SK-N-SH treated with all-trans-retinoic acid at 6 μM for 48 hours (cell line): ENCODE measurements around the gene CWC27.
A peak's percentile ranks its signal among the peaks of the same experiment; 100 is the strongest.
"Not testable (repeated sequence)": the region's sequence is repeated elsewhere in the genome, so short reads cannot be mapped to it uniquely, and the experiment has no call there.

ENCODE experiments used
- ATAC-seq: fragments of 200-7000 bp; cut with Tn5 transposase; 3 replicates; pipeline ENCODE4 v1.9.1; 2020; ENCODE audit warnings: mild to moderate bottlenecking, moderate library complexity
- ARNTL ChIP-seq: fragments of 450-650 bp; formaldehyde crosslinking; IDR thresholded peaks from 2 replicates; pipeline ENCODE4 v1.5.0; 2020; ENCODE audit warnings: low read depth, mild to moderate bottlenecking, moderate library complexity, borderline replicate concordance
- ESRRG ChIP-seq: fragments of 250-450 bp; sonication (Bioruptor Pico); IDR thresholded peaks from 2 replicates; pipeline ENCODE4 v1.6.1; 2021; ENCODE audit warnings: mild to moderate bottlenecking
- GLIS3 ChIP-seq: fragments of 250-450 bp; sonication (Bioruptor Pico); IDR thresholded peaks from 2 replicates; pipeline ENCODE4 v1.5.0; 2020; ENCODE audit warnings: mild to moderate bottlenecking, moderate library complexity
- OSR1 ChIP-seq: fragments of 250-450 bp; sonication (Bioruptor Pico); IDR thresholded peaks from 2 replicates; pipeline ENCODE4 v1.8.0; 2022; ENCODE audit warnings: moderate library complexity, mild to moderate bottlenecking, inconsistent platforms
- PPARA ChIP-seq: fragments of 250-450 bp; sonication (Bioruptor Pico); IDR thresholded peaks from 2 replicates; pipeline ENCODE4 v1.5.0; 2020; ENCODE audit warnings: mild to moderate bottlenecking, borderline replicate concordance
- RARB ChIP-seq: fragments of 250-450 bp; sonication (Bioruptor Pico); IDR thresholded peaks from 2 replicates; pipeline ENCODE4 v1.8.0; 2021; ENCODE audit warnings: mild to moderate bottlenecking, moderate library complexity
- TCF4 ChIP-seq: fragments of 250-450 bp; sonication (Bioruptor Pico); IDR thresholded peaks from 2 replicates; pipeline ENCODE4 v1.8.0; 2021; ENCODE audit warnings: mild to moderate bottlenecking, moderate library complexity, borderline replicate concordance
- TOX ChIP-seq: fragments of 250-450 bp; sonication (Bioruptor Pico); IDR thresholded peaks from 2 replicates; pipeline ENCODE4 v1.8.0; 2021; ENCODE audit warnings: mild to moderate bottlenecking, moderate library complexity, borderline replicate concordance
- ZC3H10 ChIP-seq: fragments of 250-450 bp; sonication (Bioruptor Pico); IDR thresholded peaks from 2 replicates; pipeline ENCODE4 v1.5.1; 2021; ENCODE audit warnings: mild to moderate bottlenecking, moderate library complexity
- ZFP3 ChIP-seq: fragments of 250-450 bp; sonication (Bioruptor Pico); IDR thresholded peaks from 2 replicates; pipeline ENCODE4 v1.5.0; 2020; ENCODE audit warnings: mild to moderate bottlenecking, moderate library complexity
- ZFP30 ChIP-seq: fragments of 450-650 bp; formaldehyde crosslinking; IDR thresholded peaks from 2 replicates; pipeline ENCODE4 v1.5.0; 2022; ENCODE audit warnings: mild to moderate bottlenecking, moderate library complexity
- ZNF565 ChIP-seq: fragments of 450-650 bp; formaldehyde crosslinking; conservative IDR thresholded peaks from 2 replicates; pipeline ENCODE4 v1.5.0; 2020; ENCODE audit warnings: low read depth, mild to moderate bottlenecking, moderate library complexity
- ZNF70 ChIP-seq: fragments of 450-650 bp; formaldehyde crosslinking; IDR thresholded peaks from 2 replicates; pipeline ENCODE4 v1.5.0; 2020; ENCODE audit warnings: mild to moderate bottlenecking, moderate library complexity
- ZNF8 ChIP-seq: fragments of 450-650 bp; formaldehyde crosslinking; IDR thresholded peaks from 2 replicates; pipeline ENCODE4 v1.5.0; 2020; ENCODE audit warnings: mild to moderate bottlenecking, moderate library complexity
- TF ChIP-seq, protein P1 (sequence below): fragments of 250-450 bp; sonication (Bioruptor Pico); IDR thresholded peaks from 2 replicates; pipeline ENCODE4 v1.8.0; 2021; ENCODE audit warnings: low read depth, mild to moderate bottlenecking, moderate library complexity, borderline replicate concordance
- TF ChIP-seq, protein P2 (sequence below): fragments of 250-450 bp; sonication (Bioruptor Pico); IDR thresholded peaks from 2 replicates; pipeline ENCODE4 v1.5.0; 2020; ENCODE audit warnings: mild to moderate bottlenecking, moderate library complexity
- TF ChIP-seq, protein P3 (sequence below): fragments of 250-450 bp; sonication (Bioruptor Pico); IDR thresholded peaks from 2 replicates; pipeline ENCODE4 v1.5.1; 2020; ENCODE audit warnings: low read depth, mild to moderate bottlenecking, moderate library complexity
- TF ChIP-seq, protein P4 (sequence below): fragments of 250-450 bp; sonication (Bioruptor Pico); IDR thresholded peaks from 2 replicates; pipeline ENCODE4 v1.8.0; 2020; ENCODE audit warnings: mild to moderate bottlenecking, moderate library complexity, borderline replicate concordance
- TF ChIP-seq, protein P5 (sequence below): fragments of 250-450 bp; sonication (Bioruptor Pico); IDR thresholded peaks from 2 replicates; pipeline ENCODE4 v1.5.1; 2021; ENCODE audit warnings: mild to moderate bottlenecking, moderate library complexity

Gene CWC27

DNA sequence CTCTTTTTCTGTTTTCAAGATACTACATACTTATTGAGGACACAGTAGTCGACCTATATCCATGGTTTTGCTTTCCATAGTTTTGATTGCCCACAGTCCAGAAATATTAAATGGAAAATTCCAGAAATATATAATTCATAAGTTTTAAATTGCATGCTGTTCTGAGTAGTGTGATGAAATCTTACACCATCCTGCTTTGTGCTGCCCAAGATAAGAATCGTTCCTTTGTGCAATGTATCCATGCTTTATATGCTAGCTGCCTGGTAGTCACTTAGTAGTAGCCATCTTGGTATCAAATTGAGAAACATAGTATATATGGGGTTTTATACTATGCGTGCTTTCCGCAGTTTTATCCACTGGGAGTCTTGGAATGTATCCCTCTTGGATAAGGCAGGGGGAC, 59.0 kb downstream of the CWC27 start:
- TF ChIP-seq RARB = no peak
- no peak for TF ChIP-seq ZFP30 (CRISPR knock-in tag)
- TF ChIP-seq, protein P1, sequence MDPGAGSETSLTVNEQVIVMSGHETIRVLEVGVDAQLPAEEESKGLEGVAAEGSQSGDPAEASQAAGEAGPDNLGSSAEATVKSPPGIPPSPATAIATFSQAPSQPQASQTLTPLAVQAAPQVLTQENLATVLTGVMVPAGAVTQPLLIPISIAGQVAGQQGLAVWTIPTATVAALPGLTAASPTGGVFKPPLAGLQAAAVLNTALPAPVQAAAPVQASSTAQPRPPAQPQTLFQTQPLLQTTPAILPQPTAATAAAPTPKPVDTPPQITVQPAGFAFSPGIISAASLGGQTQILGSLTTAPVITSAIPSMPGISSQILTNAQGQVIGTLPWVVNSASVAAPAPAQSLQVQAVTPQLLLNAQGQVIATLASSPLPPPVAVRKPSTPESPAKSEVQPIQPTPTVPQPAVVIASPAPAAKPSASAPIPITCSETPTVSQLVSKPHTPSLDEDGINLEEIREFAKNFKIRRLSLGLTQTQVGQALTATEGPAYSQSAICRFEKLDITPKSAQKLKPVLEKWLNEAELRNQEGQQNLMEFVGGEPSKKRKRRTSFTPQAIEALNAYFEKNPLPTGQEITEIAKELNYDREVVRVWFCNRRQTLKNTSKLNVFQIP = no peak
- TF ChIP-seq PPARA (CRISPR knock-in tag) = no peak
- TF ChIP-seq ZNF565 (CRISPR knock-in tag) = no peak
- no peak for TF ChIP-seq ZNF8 (CRISPR knock-in tag)
- no peak for TF ChIP-seq ESRRG (CRISPR knock-in tag)
- no peak for TF ChIP-seq ARNTL
- TF ChIP-seq ZFP3 = no peak
- TF ChIP-seq TOX (CRISPR knock-in tag) = no peak
- TF ChIP-seq, protein P2, sequence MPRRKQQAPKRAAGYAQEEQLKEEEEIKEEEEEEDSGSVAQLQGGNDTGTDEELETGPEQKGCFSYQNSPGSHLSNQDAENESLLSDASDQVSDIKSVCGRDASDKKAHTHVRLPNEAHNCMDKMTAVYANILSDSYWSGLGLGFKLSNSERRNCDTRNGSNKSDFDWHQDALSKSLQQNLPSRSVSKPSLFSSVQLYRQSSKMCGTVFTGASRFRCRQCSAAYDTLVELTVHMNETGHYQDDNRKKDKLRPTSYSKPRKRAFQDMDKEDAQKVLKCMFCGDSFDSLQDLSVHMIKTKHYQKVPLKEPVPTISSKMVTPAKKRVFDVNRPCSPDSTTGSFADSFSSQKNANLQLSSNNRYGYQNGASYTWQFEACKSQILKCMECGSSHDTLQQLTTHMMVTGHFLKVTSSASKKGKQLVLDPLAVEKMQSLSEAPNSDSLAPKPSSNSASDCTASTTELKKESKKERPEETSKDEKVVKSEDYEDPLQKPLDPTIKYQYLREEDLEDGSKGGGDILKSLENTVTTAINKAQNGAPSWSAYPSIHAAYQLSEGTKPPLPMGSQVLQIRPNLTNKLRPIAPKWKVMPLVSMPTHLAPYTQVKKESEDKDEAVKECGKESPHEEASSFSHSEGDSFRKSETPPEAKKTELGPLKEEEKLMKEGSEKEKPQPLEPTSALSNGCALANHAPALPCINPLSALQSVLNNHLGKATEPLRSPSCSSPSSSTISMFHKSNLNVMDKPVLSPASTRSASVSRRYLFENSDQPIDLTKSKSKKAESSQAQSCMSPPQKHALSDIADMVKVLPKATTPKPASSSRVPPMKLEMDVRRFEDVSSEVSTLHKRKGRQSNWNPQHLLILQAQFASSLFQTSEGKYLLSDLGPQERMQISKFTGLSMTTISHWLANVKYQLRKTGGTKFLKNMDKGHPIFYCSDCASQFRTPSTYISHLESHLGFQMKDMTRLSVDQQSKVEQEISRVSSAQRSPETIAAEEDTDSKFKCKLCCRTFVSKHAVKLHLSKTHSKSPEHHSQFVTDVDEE (CRISPR knock-in tag) = no peak
- TF ChIP-seq OSR1 (CRISPR knock-in tag) = no peak
- no peak for TF ChIP-seq ZNF70 (CRISPR knock-in tag)
- no peak for ATAC-seq

DNA sequence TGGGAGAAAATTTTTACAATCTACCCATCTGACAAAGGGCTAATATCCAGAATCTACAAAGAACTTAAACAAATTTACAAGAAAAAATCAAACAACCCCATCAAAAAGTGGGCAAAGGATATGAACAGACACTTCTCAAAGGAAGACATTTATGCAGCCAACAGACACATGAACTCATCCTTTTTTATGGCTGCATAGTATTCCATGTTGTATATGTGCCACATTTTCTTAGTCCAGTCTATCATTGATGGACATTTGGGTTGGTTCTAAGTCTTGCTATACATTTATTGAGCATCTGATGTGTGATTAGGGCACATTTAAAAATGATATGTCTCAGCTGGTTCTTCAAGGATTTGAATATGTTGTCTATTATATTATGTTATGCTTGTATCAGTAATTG, 61.9 kb downstream of the CWC27 start:
- TF ChIP-seq ZNF8 (CRISPR knock-in tag) = peak; percentile 58; the same call in 1 of the 2 replicates
- ATAC-seq = not testable (repeated sequence)

DNA sequence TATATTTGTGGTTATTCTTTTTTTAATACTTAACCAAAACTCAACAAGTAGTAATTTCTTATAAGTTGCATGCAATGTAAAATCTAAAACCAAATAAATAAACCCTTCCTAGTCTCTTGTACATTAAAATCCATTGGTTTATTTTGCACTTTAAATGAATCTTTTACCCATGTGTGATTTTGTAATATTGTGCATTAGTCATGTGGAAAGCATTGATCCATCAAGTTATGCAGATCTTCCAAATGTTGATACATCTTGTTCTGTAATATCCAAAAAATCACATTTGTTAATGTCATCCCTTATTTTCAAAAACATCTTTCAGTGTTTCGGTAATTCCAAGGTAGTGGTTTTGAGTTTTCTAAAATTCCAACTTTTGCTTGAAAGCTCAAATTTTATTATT, 63.3 kb downstream of the CWC27 start:
- ATAC-seq = no peak
- no peak for TF ChIP-seq PPARA (CRISPR knock-in tag)
- no peak for TF ChIP-seq TCF4
- TF ChIP-seq ZC3H10 (CRISPR knock-in tag) = no peak
- TF ChIP-seq ESRRG (CRISPR knock-in tag) = no peak
- TF ChIP-seq, protein P3, sequence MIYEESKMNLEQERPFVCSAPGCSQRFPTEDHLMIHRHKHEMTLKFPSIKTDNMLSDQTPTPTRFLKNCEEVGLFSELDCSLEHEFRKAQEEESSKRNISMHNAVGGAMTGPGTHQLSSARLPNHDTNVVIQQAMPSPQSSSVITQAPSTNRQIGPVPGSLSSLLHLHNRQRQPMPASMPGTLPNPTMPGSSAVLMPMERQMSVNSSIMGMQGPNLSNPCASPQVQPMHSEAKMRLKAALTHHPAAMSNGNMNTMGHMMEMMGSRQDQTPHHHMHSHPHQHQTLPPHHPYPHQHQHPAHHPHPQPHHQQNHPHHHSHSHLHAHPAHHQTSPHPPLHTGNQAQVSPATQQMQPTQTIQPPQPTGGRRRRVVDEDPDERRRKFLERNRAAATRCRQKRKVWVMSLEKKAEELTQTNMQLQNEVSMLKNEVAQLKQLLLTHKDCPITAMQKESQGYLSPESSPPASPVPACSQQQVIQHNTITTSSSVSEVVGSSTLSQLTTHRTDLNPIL (CRISPR knock-in tag) = no peak
- TF ChIP-seq ZFP30 (CRISPR knock-in tag) = no peak
- no peak for TF ChIP-seq ZNF565 (CRISPR knock-in tag)
- TF ChIP-seq GLIS3 = no peak
- TF ChIP-seq, all 23 proteins: peak for 0

DNA sequence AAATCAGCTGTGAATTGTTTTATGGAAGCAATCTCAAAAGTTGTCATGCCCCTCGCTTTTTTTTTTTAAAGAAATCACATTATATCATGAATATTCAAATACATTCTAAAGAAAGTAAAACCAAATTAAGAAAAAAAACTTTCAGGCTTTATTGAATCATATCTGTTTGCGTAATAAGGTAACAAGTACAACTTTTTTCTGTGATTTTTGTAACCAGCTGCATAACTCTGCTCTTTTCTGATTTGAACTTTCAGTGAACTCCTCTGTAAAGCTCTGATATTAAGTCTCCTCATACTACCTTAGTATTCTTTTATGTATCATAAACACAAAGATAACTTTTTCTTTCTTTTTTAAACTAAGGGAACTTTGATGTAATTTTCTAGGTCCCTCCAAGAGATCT, 65.3 kb downstream of the CWC27 start:
- no peak for ATAC-seq
- TF ChIP-seq ZNF70 (CRISPR knock-in tag) (no peak), TOX (CRISPR knock-in tag) (no peak), ZFP3 (no peak)
- TF ChIP-seq, protein P4, sequence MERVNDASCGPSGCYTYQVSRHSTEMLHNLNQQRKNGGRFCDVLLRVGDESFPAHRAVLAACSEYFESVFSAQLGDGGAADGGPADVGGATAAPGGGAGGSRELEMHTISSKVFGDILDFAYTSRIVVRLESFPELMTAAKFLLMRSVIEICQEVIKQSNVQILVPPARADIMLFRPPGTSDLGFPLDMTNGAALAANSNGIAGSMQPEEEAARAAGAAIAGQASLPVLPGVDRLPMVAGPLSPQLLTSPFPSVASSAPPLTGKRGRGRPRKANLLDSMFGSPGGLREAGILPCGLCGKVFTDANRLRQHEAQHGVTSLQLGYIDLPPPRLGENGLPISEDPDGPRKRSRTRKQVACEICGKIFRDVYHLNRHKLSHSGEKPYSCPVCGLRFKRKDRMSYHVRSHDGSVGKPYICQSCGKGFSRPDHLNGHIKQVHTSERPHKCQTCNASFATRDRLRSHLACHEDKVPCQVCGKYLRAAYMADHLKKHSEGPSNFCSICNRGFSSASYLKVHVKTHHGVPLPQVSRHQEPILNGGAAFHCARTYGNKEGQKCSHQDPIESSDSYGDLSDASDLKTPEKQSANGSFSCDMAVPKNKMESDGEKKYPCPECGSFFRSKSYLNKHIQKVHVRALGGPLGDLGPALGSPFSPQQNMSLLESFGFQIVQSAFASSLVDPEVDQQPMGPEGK (CRISPR knock-in tag) = no peak
- TF ChIP-seq, protein P5, sequence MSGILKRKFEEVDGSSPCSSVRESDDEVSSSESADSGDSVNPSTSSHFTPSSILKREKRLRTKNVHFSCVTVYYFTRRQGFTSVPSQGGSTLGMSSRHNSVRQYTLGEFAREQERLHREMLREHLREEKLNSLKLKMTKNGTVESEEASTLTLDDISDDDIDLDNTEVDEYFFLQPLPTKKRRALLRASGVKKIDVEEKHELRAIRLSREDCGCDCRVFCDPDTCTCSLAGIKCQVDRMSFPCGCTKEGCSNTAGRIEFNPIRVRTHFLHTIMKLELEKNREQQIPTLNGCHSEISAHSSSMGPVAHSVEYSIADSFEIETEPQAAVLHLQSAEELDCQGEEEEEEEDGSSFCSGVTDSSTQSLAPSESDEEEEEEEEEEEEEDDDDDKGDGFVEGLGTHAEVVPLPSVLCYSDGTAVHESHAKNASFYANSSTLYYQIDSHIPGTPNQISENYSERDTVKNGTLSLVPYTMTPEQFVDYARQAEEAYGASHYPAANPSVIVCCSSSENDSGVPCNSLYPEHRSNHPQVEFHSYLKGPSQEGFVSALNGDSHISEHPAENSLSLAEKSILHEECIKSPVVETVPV (CRISPR knock-in tag) = no peak
- TF ChIP-seq, protein P3 (CRISPR knock-in tag) = no peak
- TF ChIP-seq, all 23 proteins: peak for 0
